ENCODE data around the gene ASB3. TPM values are rescaled to one million over a fixed set of nuclear protein-coding genes. Genes with fewer than 3 reads are reported as not detected.
A peak's percentile ranks its signal among the peaks of the same experiment; 100 is the strongest.
"Not testable (repeated sequence)": the region's sequence is repeated elsewhere in the genome, so short reads cannot be mapped to it uniquely, and the experiment has no call there.

Gene ASB3
- total and polyA plus RNA-seq, 7 experiments from 2014 or later, result 15.0 to 43.2 (median 27.2) TPM

DNA sequence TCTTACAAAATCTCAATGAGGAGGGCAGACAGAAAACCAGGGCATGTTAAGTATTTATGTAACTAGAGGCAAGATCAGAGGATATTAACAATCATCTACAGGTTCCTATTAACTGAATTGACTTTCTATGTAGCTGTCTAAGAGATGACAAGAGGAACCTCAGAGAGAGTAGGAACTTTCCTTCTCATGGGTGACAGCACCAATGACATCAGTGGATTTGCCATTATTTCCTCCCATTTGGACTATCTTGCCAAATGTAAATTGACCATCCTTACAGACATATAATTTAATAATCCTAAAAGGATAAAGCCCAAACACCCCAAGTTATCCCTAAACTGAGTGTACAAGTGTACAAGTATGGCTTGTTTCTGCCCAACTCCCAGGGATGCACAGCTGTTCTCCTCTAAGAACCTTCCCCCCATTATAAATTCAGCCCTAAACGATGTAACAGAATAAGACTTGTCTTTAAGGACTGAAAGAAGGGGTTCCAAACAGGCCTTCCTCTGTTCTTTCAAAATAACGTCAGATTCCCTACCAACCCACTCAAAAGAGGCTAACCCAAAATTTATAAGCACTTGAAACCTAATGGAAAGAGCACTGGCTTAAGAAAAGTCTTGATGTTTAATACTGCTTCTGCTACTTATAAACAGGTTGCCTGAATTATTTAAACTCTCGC, 92.5 kb downstream of the ASB3 start:
- DNase-seq, result no peak
- no peak overlapping the region for H3K27ac Mint-ChIP-seq
- intact Hi-C loops (cut with micrococcal nuclease), result no loop called here
- H3K36me3 Mint-ChIP-seq, result peaks cover 16 to 63% (median 37%) of the 10 kb centered on the region in 5 donors
- Histone ChIP-seq H3K36me3 (ENCODE audit: control insufficient read depth in 2 of 3, insufficient read depth in 3 of 3, low read length in 3 of 3) (peaks cover 0 to 22% (median 2%) of the 10 kb centered on the region in 3 experiments), H3K27me3 (ENCODE audit: control insufficient read depth in 2 of 2, insufficient read depth in 2 of 2, low read length in 2 of 2) (no peaks in the 10 kb centered on the region), H3K4me1 (ENCODE audit: control insufficient read depth in 2 of 2, insufficient read depth in 2 of 2, low read length in 2 of 2) (no peaks in the 10 kb centered on the region), H3K9me3 (ENCODE audit: control insufficient read depth in 2 of 3, low read length in 3 of 3) (no peaks in the 10 kb centered on the region), H3K4me3 (ENCODE audit: low read length) (no peak overlapping the region), H3K27ac (ENCODE audit: low read depth, low read length) (no peak overlapping the region)
- peaks cover 0 to 11% (median 0%) of the 10 kb centered on the region in 11 donors for H3K9me3 Mint-ChIP-seq
- H3K4me1 Mint-ChIP-seq, result peaks cover 0 to 7% (median 0%) of the 10 kb centered on the region in 7 donors
- H3K4me3 Mint-ChIP-seq, result no peak overlapping the region
- ChIA-PET POLR2A (no interaction called here), CTCF (no interaction called here)
- ATAC-seq, result no peak
- no peaks in the 10 kb centered on the region for H3K27me3 Mint-ChIP-seq

DNA sequence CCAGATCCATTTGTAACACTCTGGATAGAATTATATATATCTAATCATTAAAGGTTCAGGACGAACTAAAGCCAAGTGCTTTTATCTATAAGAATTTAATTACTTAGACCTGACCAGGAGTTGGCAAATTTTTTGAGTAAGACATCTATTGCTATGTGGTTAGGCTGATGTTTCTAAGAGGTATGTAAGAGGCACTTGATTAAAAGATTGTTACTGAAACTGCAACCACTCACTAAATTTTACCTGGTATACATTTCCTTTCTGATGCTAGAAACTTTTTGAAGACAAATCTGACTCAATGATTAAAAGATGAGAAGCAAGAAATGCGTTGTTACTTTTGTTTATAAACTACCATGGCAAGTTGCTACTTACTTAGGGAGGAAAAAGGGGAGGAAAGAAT, 95.9 kb downstream of the ASB3 start:
- Mint-ChIP-seq H3K9me3 (peaks cover 0 to 2% (median 0%) of the 10 kb centered on the region in 11 donors), H3K4me1 (peaks cover 0 to 3% (median 0%) of the 10 kb centered on the region in 7 donors), H3K36me3 (peaks cover 12 to 67% (median 46%) of the 10 kb centered on the region in 5 donors), H3K4me3 (no peak overlapping the region), H3K27me3 (no peaks in the 10 kb centered on the region), H3K27ac (no peak overlapping the region)
- no peaks in the 10 kb centered on the region for H3K27me3 ChIP-seq (ENCODE audit: control insufficient read depth in 2 of 2, insufficient read depth in 2 of 2, low read length in 2 of 2)
- ChIA-PET POLR2A (no interaction called here), CTCF (no interaction called here)
- no peaks in the 10 kb centered on the region for H3K9me3 ChIP-seq (ENCODE audit: control insufficient read depth in 2 of 3, low read length in 3 of 3)
- no peaks in the 10 kb centered on the region for H3K4me1 ChIP-seq (ENCODE audit: control insufficient read depth in 2 of 2, insufficient read depth in 2 of 2, low read length in 2 of 2)
- ATAC-seq, result no peak
- DNase-seq, result no peak
- no peak overlapping the region for H3K4me3 ChIP-seq (ENCODE audit: low read length)
- intact Hi-C loops (cut with micrococcal nuclease), result no loop called here
- no peak overlapping the region for H3K27ac ChIP-seq (ENCODE audit: low read depth, low read length)
- peaks cover 0 to 12% (median 1%) of the 10 kb centered on the region in 3 experiments for H3K36me3 ChIP-seq (ENCODE audit: control insufficient read depth in 2 of 3, insufficient read depth in 3 of 3, low read length in 3 of 3)

DNA sequence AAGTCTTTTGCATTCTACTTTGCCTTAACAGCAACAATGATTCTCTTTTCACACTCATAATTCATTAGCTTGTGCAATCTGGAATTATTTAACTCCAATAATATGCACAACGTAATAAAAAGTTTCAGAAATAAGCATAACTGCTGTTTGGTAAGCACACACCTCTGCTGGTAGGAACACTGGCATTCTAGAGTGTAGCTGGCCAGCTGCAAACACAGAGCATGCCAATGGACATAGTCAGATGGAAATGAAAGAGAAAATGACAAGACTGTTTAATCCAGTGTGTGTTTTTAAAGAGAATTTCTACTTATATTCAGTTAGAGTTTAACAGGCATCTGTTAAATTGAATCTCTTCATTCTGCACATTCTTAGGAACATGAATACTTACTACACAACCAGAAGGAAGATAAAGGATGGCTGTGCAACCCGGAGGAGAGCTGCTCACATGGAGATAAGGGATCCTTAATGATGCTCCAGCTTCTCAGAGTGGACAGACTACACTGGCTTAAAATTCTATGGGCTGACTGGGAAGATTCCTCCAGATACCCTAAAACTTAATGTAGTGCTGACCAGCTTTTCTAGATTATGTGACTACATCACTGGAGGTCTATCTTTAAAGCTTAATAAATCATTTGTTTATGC, 113.8 kb downstream of the ASB3 start:
- DNase-seq, result no peak
- H3K27ac Mint-ChIP-seq, result peak overlapping the region in 1 of 9 donors; percentile 11
- POLR2A ChIA-PET, result no interaction called here
- CTCF ChIA-PET, result no interaction called here
- no peaks in the 10 kb centered on the region for H3K27me3 ChIP-seq (ENCODE audit: control insufficient read depth in 2 of 2, insufficient read depth in 2 of 2, low read length in 2 of 2)
- intact Hi-C loops (cut with micrococcal nuclease), result no loop called here
- H3K4me1 ChIP-seq (ENCODE audit: control insufficient read depth in 2 of 2, insufficient read depth in 2 of 2, low read length in 2 of 2), result no peaks in the 10 kb centered on the region
- H3K27me3 Mint-ChIP-seq, result no peaks in the 10 kb centered on the region
- no peak for ATAC-seq
- no peaks in the 10 kb centered on the region for H3K9me3 ChIP-seq (ENCODE audit: control insufficient read depth in 2 of 3, low read length in 3 of 3)
- H3K4me1 Mint-ChIP-seq, result peaks cover 0 to under 1% (median 0%) of the 10 kb centered on the region in 7 donors
- no peak overlapping the region for H3K27ac ChIP-seq (ENCODE audit: low read depth, low read length)
- peaks cover 0 to 6% (median 0%) of the 10 kb centered on the region in 3 experiments for H3K36me3 ChIP-seq (ENCODE audit: control insufficient read depth in 2 of 3, insufficient read depth in 3 of 3, low read length in 3 of 3)
- H3K4me3 ChIP-seq (ENCODE audit: low read length), result no peak overlapping the region
- H3K4me3 Mint-ChIP-seq, result no peak overlapping the region
- H3K9me3 Mint-ChIP-seq, result peaks cover 0 to 5% (median 3%) of the 10 kb centered on the region in 11 donors
- peaks cover 12 to 50% (median 32%) of the 10 kb centered on the region in 5 donors for H3K36me3 Mint-ChIP-seq

DNA sequence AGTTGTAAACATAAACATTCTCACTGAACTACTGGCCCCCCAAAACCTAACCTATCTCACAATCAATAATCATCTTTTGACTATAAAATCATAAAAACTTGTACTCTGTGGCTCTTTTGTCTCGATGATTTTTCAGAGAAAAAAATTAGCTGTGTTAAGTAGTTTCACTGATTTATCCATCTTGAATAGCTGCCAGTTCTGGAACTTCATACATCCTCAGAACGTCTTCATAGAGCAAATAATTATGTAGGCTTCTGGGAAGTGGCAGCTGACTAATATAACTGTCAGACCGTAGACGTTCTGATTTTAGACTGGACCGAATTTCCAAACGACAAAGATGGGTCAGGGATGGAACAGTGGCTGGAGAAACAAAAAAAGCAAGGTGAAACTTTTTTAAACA, 116.4 kb downstream of the ASB3 start:
- H3K36me3 ChIP-seq (ENCODE audit: control insufficient read depth in 2 of 3, insufficient read depth in 3 of 3, low read length in 3 of 3), result peaks cover 0 to 6% (median 0%) of the 10 kb centered on the region in 3 experiments
- ChIA-PET POLR2A (no interaction called here), CTCF (no interaction called here)
- H3K4me1 ChIP-seq (ENCODE audit: control insufficient read depth in 2 of 2, insufficient read depth in 2 of 2, low read length in 2 of 2), result no peaks in the 10 kb centered on the region
- no peaks in the 10 kb centered on the region for H3K27me3 Mint-ChIP-seq
- H3K4me3 ChIP-seq (ENCODE audit: low read length), result no peak overlapping the region
- no peak for DNase-seq
- peaks cover 12 to 66% (median 49%) of the 10 kb centered on the region in 5 donors for H3K36me3 Mint-ChIP-seq
- intact Hi-C loops (cut with micrococcal nuclease), result no loop called here
- no peak overlapping the region for H3K4me3 Mint-ChIP-seq
- no peaks in the 10 kb centered on the region for H3K9me3 ChIP-seq (ENCODE audit: control insufficient read depth in 2 of 3, low read length in 3 of 3)
- H3K4me1 Mint-ChIP-seq, result no peaks in the 10 kb centered on the region
- H3K9me3 Mint-ChIP-seq, result peaks cover 2 to 21% (median 6%) of the 10 kb centered on the region in 11 donors
- no peaks in the 10 kb centered on the region for H3K27me3 ChIP-seq (ENCODE audit: control insufficient read depth in 2 of 2, insufficient read depth in 2 of 2, low read length in 2 of 2)
- peak overlapping the region in 1 of 9 donors; percentile 32 for H3K27ac Mint-ChIP-seq
- ATAC-seq, result no peak
- no peak overlapping the region for H3K27ac ChIP-seq (ENCODE audit: low read depth, low read length)

DNA sequence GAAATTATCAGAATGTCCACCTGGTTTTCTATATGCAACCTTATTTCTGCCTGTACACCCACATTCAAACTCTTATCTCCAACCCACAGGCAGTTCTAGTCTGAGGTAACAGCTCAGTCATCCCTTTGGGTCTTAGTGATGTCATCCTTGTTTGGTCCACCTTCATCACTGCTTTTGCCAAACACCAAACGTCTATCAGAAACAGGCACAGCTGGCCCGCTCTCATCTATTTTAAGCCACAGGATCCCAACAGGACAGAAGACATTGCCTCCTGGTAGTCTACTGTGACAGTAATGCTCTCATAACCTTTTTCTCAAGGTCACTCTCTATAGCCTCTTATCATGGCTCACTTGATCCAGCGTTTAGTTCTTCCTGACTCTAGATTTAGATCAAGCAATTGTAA, 118.1 kb downstream of the ASB3 start:
- Histone ChIP-seq H3K4me1 (ENCODE audit: control insufficient read depth in 2 of 2, insufficient read depth in 2 of 2, low read length in 2 of 2) (no peaks in the 10 kb centered on the region), H3K9me3 (ENCODE audit: control insufficient read depth in 2 of 3, low read length in 3 of 3) (no peaks in the 10 kb centered on the region), H3K4me3 (ENCODE audit: low read length) (no peak overlapping the region), H3K27me3 (ENCODE audit: control insufficient read depth in 2 of 2, insufficient read depth in 2 of 2, low read length in 2 of 2) (no peaks in the 10 kb centered on the region), H3K27ac (ENCODE audit: low read depth, low read length) (no peak overlapping the region), H3K36me3 (ENCODE audit: control insufficient read depth in 2 of 3, insufficient read depth in 3 of 3, low read length in 3 of 3) (peaks cover 0 to 6% (median 0%) of the 10 kb centered on the region in 3 experiments)
- CTCF ChIA-PET, result no interaction called here
- Mint-ChIP-seq H3K4me3 (no peak overlapping the region), H3K9me3 (peaks cover 3 to 39% (median 13%) of the 10 kb centered on the region in 11 donors), H3K4me1 (no peaks in the 10 kb centered on the region), H3K36me3 (peaks cover 17 to 78% (median 66%) of the 10 kb centered on the region in 5 donors), H3K27me3 (no peaks in the 10 kb centered on the region), H3K27ac (no peak overlapping the region)
- ATAC-seq, result no peak
- DNase-seq, result no peak
- POLR2A ChIA-PET, result no interaction called here
- intact Hi-C loops (cut with micrococcal nuclease), result no loop called here

DNA sequence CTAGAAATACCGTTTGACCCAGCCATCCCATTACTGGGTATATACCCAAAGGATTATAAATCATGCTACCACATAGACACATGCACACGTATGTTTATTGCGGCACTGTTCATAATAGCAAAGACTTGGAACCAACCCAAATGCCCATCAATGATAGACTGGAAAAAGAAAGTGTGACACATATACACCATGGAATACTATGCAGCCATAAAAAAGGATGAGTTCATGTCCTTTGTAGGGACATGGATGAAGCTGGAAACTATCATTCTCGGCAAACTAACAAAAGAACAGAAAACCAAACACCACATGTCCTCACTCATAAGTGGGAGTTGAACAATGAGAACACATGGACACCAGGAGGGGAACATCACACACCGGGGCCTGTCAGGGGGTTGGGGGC, 119.6 kb downstream of the ASB3 start:
- H3K9me3 Mint-ChIP-seq, result peaks cover 3 to 41% (median 14%) of the 10 kb centered on the region in 11 donors
- ATAC-seq; H3K27ac Mint-ChIP-seq; intact Hi-C loops (cut with micrococcal nuclease); DNase-seq; H3K36me3 ChIP-seq (ENCODE audit: control insufficient read depth in 2 of 3, insufficient read depth in 3 of 3, low read length in 3 of 3); H3K9me3 ChIP-seq (ENCODE audit: control insufficient read depth in 2 of 3, low read length in 3 of 3); H3K27me3 ChIP-seq (ENCODE audit: control insufficient read depth in 2 of 2, insufficient read depth in 2 of 2, low read length in 2 of 2); H3K27ac ChIP-seq (ENCODE audit: low read depth, low read length); H3K4me3 ChIP-seq (ENCODE audit: low read length); H3K4me1 ChIP-seq (ENCODE audit: control insufficient read depth in 2 of 2, insufficient read depth in 2 of 2, low read length in 2 of 2); H3K27me3 Mint-ChIP-seq; H3K4me3 Mint-ChIP-seq; POLR2A ChIA-PET; CTCF ChIA-PET; H3K4me1 Mint-ChIP-seq: not testable (repeated sequence)
- peaks cover 17 to 85% (median 73%) of the 10 kb centered on the region in 5 donors for H3K36me3 Mint-ChIP-seq

DNA sequence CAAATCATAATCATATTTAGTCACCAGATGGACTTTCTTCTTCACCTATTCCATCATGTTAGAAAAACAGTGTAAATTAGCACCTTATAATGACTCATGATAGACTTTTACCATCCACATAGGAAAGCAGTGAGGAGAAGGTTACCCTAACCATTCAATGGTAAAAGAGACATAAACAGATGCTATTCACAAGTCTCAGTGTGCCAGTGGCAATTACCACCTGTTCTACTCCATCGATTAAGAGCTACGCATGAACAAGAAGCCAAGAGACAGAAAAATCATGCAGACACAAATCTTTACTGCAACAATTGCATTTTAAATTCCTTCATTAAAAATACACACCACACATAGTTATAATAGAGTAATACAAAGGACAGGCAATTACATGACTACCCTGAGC, 125.9 kb downstream of the ASB3 start:
- Histone ChIP-seq H3K36me3 (ENCODE audit: control insufficient read depth in 2 of 3, insufficient read depth in 3 of 3, low read length in 3 of 3) (no peaks in the 10 kb centered on the region), H3K4me3 (ENCODE audit: low read length) (no peak overlapping the region), H3K27ac (ENCODE audit: low read depth, low read length) (no peak overlapping the region), H3K4me1 (ENCODE audit: control insufficient read depth in 2 of 2, insufficient read depth in 2 of 2, low read length in 2 of 2) (no peaks in the 10 kb centered on the region), H3K9me3 (ENCODE audit: control insufficient read depth in 2 of 3, low read length in 3 of 3) (no peaks in the 10 kb centered on the region), H3K27me3 (ENCODE audit: control insufficient read depth in 2 of 2, insufficient read depth in 2 of 2, low read length in 2 of 2) (no peaks in the 10 kb centered on the region)
- intact Hi-C loops (cut with micrococcal nuclease), result no loop called here
- no peak for DNase-seq
- H3K27me3 Mint-ChIP-seq, result no peaks in the 10 kb centered on the region
- peaks cover 5 to 56% (median 34%) of the 10 kb centered on the region in 5 donors for H3K36me3 Mint-ChIP-seq
- ChIA-PET POLR2A (no interaction called here), CTCF (no interaction called here)
- peaks cover 3 to 21% (median 8%) of the 10 kb centered on the region in 11 donors for H3K9me3 Mint-ChIP-seq
- H3K27ac Mint-ChIP-seq, result no peak overlapping the region
- no peak for ATAC-seq
- H3K4me1 Mint-ChIP-seq, result peaks cover 0 to 3% (median 0%) of the 10 kb centered on the region in 7 donors
- no peak overlapping the region for H3K4me3 Mint-ChIP-seq
